NCI-H82 (cell line): ENCODE data around the gene CPXM2.

Experiments
- DNase-seq: peaks from one replicate; lab custom pipeline; 2025; lab: John Stamatoyannopoulos, UW

Gene CPXM2

GRCh38 chr10:123848564-123849457, 42.8 kb downstream of the CPXM2 start:
- no peak for DNase-seq

DNA sequence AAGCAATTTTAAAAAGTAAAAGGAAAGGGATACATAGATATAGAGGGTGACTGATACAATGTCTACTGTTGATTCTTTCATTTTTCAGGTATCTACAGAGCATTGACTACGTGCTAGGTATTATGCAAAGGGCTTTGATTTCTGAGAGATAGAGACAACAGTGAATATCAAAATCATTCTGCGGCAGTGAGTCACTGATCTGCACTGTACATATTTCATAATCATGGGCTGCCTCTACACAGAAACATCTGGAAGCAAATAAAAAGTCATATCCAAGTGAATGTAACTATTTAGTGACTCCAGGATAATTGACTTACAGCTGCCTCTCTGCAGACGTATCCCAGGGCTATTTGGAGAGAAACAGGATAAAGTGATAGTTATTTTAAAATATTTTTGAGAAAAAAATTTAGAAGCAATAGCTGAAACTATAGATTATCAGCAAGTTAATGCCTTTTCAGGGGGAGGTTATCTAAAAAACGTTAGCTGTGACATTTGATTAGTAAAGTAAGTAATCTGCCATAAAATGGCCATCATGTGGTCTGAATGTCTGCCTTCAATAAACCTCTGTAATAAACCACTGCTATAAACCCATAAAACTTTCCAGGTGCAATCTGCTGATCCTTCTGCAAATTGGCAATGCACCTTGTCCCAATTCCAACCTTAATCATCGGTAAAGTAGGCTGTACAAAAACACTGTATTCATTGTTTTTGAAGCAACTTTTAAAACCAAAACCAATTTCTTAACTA, 43.7 kb downstream of the CPXM2 start:
- no peak for DNase-seq

DNA sequence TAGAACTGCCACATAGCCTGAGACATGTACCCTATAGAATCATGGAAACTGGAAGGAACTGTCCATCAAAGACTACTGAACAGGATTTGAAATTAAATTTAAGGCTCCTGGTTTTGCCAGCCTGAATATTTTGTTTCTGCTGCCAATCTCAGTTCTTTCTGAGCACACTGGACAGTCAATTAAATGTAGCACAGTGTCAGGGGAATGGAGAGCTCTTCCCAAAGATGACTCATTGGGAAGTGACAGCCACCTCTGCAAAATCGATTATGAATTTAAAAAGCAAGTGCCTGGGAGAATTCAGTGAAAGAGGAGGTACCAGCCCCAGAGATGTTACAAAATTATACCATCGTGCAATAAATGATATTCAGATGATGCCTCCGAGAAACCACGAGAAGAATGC, 47.8 kb downstream of the CPXM2 start:
- no peak for DNase-seq

GRCh38 chr10:123842692-123843385, 48.8 kb downstream of the CPXM2 start:
- no peak for DNase-seq

DNA sequence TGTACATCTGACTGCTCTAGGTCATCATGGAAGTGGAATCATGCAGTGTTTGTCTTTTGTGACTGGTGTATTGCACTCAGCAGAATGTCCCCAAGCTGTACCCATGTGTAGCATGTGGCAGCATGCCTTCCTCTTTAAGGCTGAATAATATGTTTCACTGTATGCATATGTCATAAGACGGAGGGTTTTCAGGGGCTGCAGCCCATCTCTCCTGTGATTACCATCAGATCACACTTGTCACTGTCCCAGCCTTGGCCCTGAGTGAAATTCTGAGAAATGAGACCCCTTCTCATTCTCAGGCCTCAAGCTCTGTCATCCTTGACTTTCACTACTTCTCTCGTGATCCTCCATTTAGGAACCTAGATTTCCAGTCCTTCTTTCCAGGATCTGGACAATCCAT, 50.0 kb downstream of the CPXM2 start:
- DNase-seq = no peak

DNA sequence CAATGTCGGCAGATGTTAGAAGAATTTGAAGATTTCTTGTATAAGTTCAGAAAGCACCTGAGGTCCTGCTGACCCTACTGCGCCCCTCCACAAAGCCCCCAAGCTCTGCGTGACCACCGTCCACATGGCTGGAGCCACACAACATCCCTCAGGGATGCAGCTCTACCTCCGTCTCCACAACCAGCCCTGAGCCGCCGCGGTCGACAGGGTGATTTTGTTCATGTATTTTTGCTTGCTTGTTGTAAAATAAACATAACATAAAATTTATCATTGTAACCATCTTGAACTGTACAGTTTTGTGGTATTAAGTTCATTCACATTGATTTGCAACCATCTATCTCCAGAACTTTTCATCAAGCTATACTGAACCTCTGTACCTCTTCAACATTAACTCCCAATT, 50.5 kb downstream of the CPXM2 start:
- no peak for DNase-seq

GRCh38 chr10:123840714-123841113, 50.9 kb downstream of the CPXM2 start:
- no peak for DNase-seq

DNA sequence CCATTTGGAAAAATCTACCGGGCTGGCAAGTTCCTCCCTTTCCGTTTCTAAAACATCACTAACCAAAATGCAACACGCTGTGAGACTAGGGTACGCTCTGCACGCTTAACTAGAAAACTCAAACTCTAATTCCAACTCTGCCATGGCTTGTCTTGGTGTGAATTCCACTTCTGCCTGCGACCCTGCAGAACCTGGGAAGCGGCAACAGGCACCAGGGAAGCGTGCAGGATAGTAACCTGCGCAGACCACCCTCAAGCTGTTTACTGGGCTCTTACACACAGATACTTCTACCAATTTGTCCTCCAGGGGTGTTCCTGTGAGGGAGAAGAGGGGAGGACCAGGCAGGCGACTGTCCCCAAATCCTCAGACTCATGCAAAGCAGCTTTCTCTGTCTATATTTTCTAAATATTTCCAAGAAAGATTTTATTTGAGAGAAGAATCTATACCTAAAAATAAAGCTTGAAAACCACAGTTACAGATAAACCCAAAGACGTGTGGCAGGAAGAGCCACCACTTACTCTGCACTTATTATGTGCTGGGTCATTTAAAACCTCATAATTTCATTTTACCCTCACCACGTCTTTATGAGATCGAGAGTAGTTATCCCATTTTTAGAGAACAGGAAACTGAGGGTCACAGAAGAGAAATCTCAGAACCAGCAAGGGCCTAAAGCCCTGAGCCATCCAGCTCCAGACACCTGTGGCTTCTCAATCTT, 52.9 kb downstream of the CPXM2 start:
- no peak for DNase-seq

DNA sequence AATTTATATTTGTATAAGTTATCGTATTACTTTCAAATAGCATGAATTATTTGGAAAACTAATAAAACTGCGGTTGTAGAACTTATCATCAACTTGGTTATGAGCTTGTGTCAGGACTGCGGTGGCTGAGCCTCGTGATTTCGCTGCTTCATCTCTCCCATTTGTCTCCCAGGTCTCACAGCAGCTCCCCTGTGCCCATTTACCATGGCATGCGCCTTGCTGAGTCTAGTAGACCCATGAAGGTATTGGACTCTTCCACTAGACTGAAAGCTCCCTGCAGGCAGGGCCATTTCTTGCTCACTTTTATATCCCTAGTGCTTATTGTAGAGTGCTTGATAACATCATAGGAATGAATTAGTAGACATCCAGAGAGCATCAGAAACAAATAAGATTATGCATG, 53.9 kb downstream of the CPXM2 start:
- no peak for DNase-seq

DNA sequence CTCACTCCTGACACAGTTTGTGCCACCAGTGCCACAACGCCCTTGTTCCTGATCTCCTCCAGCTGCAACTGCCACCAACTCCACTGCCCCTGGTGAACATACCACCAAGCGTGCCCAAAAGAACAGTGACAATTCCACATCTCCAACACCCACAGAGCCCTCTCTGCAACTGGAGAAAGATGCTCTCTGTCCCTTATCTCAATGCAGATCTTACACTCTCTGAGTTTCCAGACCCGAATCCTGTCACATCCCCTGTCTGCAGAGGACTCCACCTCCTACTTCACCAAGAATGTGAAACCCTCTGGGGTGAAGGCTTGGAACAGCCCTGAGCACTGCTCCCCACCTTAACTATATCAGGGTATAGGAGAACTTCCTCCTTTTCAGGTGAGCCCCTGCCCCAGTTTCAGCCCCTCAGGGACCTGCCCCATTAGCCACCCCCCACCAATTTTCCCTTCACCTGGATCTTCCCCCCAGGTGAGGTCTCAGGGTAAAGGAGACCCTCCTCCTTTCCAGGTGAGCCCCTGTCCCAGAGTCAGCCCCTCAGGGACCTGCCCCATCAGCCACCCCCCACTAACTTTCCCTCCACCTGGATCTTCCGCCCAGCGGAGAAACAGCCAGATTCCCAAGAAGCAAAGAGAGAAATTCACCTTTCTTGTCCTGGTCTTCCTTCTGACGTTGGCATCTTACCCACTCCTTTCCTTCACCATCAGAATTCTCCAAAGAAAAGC, 55.0 kb downstream of the CPXM2 start:
- DNase-seq = no peak

- DNase-seq = no peak
Observed at GRCh38 chr10:123835575-123835974, 56.0 kb downstream of the CPXM2 start.

DNA sequence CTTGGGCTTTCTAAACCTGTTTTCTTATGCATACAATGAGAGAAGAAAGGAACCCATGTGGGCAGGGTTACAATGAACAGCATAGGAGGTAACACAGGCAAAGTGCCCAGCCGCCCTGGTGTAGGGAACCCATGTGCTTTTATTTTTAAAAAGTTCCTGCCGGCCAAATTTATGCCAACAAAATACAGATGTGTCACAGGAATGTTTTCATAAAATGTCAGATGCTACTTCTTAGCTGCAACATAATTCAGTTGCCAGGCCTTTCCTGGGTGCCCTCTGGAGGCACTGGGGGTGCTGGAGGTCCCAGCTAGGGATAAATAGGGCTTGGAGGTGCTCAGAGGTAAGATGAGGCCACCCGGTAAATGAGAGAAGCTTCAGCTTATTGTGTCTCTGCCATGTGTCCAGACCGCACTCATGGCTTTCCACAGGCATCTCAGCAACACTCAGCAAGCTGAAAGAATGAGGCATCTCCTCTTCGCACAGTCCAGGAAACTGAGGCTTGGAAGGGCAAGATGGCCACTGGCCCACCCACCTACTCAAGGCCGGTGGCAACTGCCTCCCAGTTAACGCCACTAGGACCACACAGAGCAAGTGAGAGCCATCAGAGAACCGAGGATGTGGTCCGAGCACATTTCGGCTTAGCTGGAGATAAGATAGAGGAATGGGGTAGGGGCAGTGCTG, 58.3 kb downstream of the CPXM2 start:
- DNase-seq = no peak

- no peak for DNase-seq
Observed at GRCh38 chr10:123831259-123831658, 60.3 kb downstream of the CPXM2 start.

GRCh38 chr10:123821136-123821535, 70.5 kb downstream of the CPXM2 start:
- DNase-seq = no peak

GRCh38 chr10:123809632-123810031, 82.0 kb downstream of the CPXM2 start:
- DNase-seq = no peak

GRCh38 chr10:123808906-123809305, 82.7 kb downstream of the CPXM2 start:
- no peak for DNase-seq

GRCh38 chr10:123808286-123808685, 83.3 kb downstream of the CPXM2 start:
- no peak for DNase-seq

GRCh38 chr10:123807444-123808035, 84.1 kb downstream of the CPXM2 start:
- DNase-seq = no peak

DNA sequence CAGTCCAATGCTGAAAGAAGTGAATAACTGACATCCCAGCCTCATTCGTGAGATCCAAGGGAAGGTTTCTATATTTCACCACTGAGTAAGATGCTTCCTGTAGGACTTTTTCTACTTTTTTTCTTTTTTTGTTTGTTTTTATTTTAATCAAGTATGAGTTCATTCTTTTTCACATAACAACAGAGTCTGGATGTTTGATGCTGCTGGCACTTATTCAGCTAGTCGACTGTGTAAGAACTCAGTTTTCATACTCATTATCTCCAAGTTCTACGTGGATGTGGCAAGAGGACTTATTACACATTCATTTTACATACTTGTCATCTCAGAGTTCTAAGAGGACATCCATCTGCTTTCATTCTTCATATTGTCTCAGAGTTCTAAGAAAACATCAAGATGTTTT, 86.9 kb downstream of the CPXM2 start:
- no peak for DNase-seq

- DNase-seq = no peak
Observed at GRCh38 chr10:123800821-123801220, 90.8 kb downstream of the CPXM2 start.
